H1 (cell line): ENCODE measurements around the gene ENO4. TPM values are rescaled to one million over a fixed set of nuclear protein-coding genes. Genes with fewer than 3 reads are reported as not detected.

Experiments used
- CTCF ChIA-PET: fragments of 300-600 bp; sonication (Branson Sonifier 250); formaldehyde crosslinking; loops from one replicate; lab custom pipeline; 2021; ENCODE audit not compliant: partially characterized antibody; lab: Charles Lee
- POLR2A ChIA-PET: fragments of 300-600 bp; sonication (Branson Sonifier 250); formaldehyde crosslinking; loops from one replicate; lab custom pipeline; 2021; ENCODE audit warnings: inconsistent platforms; ENCODE audit not compliant: partially characterized antibody; lab: Charles Lee
- DNase-seq, 2 experiments: peaks; one replicate each; pipeline versions ENCODE4 v3.0.0 to v3.0.0-alpha.2; 2010 to 2022; ENCODE audit warnings: low spot score in 2 of 2, low read depth in 1 of 2, mixed read lengths in 1 of 2
- FAIRE-seq: peaks from 2 replicates; lab custom pipeline; 2011; peaks lifted over from hg19 to GRCh38; lab: Jason Lieb, UNC
- H2AFZ ChIP-seq: 2 replicates; pipeline ENCODE4 v1.8.1; 2012; ENCODE audit warnings: low read length, inconsistent platforms
- H2AK5ac ChIP-seq: 2 replicates; pipeline ENCODE4 v1.6.1; 2013; ENCODE audit warnings: low read depth, low read length
- H2BK120ac ChIP-seq: replicated peaks from 2 replicates; pipeline ENCODE3; 2013; ENCODE audit warnings: low read depth, low read length, inconsistent platforms
- H2BK12ac ChIP-seq: 2 replicates; pipeline ENCODE4 v1.6.1; 2013; ENCODE audit warnings: low read depth, low read length
- H2BK15ac ChIP-seq: 2 replicates; pipeline ENCODE4 v1.6.1; 2013; ENCODE audit warnings: low read length
- H2BK20ac ChIP-seq: 2 replicates; pipeline ENCODE4 v1.6.1; 2013; ENCODE audit warnings: low read length
- H2BK5ac ChIP-seq: 2 replicates; pipeline ENCODE4 v1.6.1; 2013; ENCODE audit warnings: low read depth, low read length
- H3K14ac ChIP-seq: 2 replicates; pipeline ENCODE4 v1.6.1; 2013; ENCODE audit warnings: inconsistent platforms; ENCODE audit not compliant: insufficient read length
- H3K18ac ChIP-seq: 2 replicates; pipeline ENCODE4 v1.6.1; 2013; ENCODE audit warnings: low read length; ENCODE audit errors: extremely low read depth
- H3K23ac ChIP-seq: 2 replicates; pipeline ENCODE4 v1.6.1; 2013; ENCODE audit warnings: inconsistent platforms; ENCODE audit not compliant: insufficient read length
- H3K23me2 ChIP-seq: 2 replicates; pipeline ENCODE4 v1.6.1; 2013; ENCODE audit warnings: low read depth, low read length
- H3K27ac ChIP-seq: 2 replicates; pipeline ENCODE4 v1.6.1; 2011; ENCODE audit warnings: low read depth, low read length, inconsistent platforms
- H3K27me3 ChIP-seq, 4 experiments: replicated peaks in 1 of 4; 1 replicate in 1 of 4; 2 replicates in 3 of 4; pipeline versions ENCODE4 v1.6.1 to v1.8.1; 2011 to 2013; ENCODE audit warnings: low read length in 3 of 4, mild to moderate bottlenecking in 3 of 4, inconsistent platforms in 2 of 4, mixed read lengths in 2 of 4, moderate library complexity in 1 of 4; ENCODE audit not compliant: control insufficient read depth in 3 of 4, insufficient read depth in 3 of 4; ENCODE audit errors: extremely low read depth in 1 of 4
- H3K36me3 ChIP-seq, 4 experiments: 2 replicates each; pipeline versions ENCODE4 v1.6.1 to v1.8.1; 2011 to 2013; ENCODE audit warnings: mild to moderate bottlenecking in 4 of 4, low read length in 3 of 4, moderate library complexity in 2 of 4, control low read depth in 1 of 4, inconsistent platforms in 1 of 4; ENCODE audit not compliant: insufficient read depth in 4 of 4, control insufficient read depth in 2 of 4
- H3K4ac ChIP-seq: replicated peaks from 2 replicates; pipeline ENCODE3; 2013; ENCODE audit warnings: low read length, low read depth, mixed read lengths, inconsistent platforms; ENCODE audit not compliant: insufficient read length
- H3K4me1 ChIP-seq, 4 experiments: replicated peaks in 1 of 4; 1 replicate in 1 of 4; 2 replicates in 3 of 4; pipeline versions ENCODE4 v1.6.1 to v1.8.1; 2011 to 2013; ENCODE audit warnings: low read length in 3 of 4, inconsistent platforms in 2 of 4, mixed read lengths in 1 of 4; ENCODE audit not compliant: insufficient read depth in 4 of 4, control insufficient read depth in 3 of 4
- H3K4me2 ChIP-seq, 2 experiments: 2 replicates each; pipeline versions ENCODE4 v1.6.1 to v1.8.1; 2011 to 2013; ENCODE audit warnings: low read depth in 2 of 2, low read length in 2 of 2, control low read depth in 1 of 2, inconsistent platforms in 1 of 2, mild to moderate bottlenecking in 1 of 2; ENCODE audit not compliant: insufficient read depth in 1 of 2
- H3K4me3 ChIP-seq, 4 experiments: fragments of 200-600, 300-600 bp in 1 of 4; sonication (generic), shearing (Covaris generic), sonication (Bioruptor Twin) in 1 of 4; 2 replicates each; pipeline versions ENCODE4 v1.5.1 to v1.8.1; 2011 to 2016; ENCODE audit warnings: low read length in 4 of 4, low read depth in 3 of 4, control low read depth in 2 of 4, inconsistent platforms in 2 of 4, mild to moderate bottlenecking in 2 of 4, mixed read lengths in 1 of 4, moderate library complexity in 1 of 4; ENCODE audit not compliant: insufficient read depth in 2 of 4; ENCODE audit errors: extremely low read depth in 1 of 4
- H3K56ac ChIP-seq: replicated peaks from 2 replicates; pipeline ENCODE3; 2013; ENCODE audit warnings: low read depth, mild to moderate bottlenecking, mixed read lengths, low read length, inconsistent platforms; ENCODE audit not compliant: insufficient read length
- H3K79me1 ChIP-seq: 2 replicates; pipeline ENCODE4 v1.6.1; 2013; ENCODE audit warnings: low read depth, low read length, control low read depth
- H3K79me2 ChIP-seq, 2 experiments: 2 replicates each; pipeline versions ENCODE4 v1.6.1 to v1.8.1; 2012 to 2013; ENCODE audit warnings: low read length in 2 of 2, mild to moderate bottlenecking in 2 of 2, inconsistent platforms in 1 of 2; ENCODE audit not compliant: insufficient read depth in 2 of 2, control insufficient read depth in 1 of 2
- H3K9ac ChIP-seq, 4 experiments: replicated peaks in 1 of 4; 1 replicate in 1 of 4; 2 replicates in 3 of 4; pipeline versions ENCODE4 v1.6.1 to v1.8.1; 2011 to 2013; ENCODE audit warnings: low read depth in 3 of 4, low read length in 3 of 4, control low read depth in 2 of 4, mild to moderate bottlenecking in 2 of 4, moderate library complexity in 2 of 4, inconsistent platforms in 1 of 4; ENCODE audit errors: extremely low read depth in 1 of 4
- H3K9me3 ChIP-seq, 2 experiments: 2 replicates each; pipeline versions ENCODE4 v1.6.1 to v1.8.1; 2012 to 2013; ENCODE audit warnings: mild to moderate bottlenecking in 2 of 2, moderate library complexity in 2 of 2, control low read depth in 1 of 2, inconsistent platforms in 1 of 2, low read depth in 1 of 2, low read length in 1 of 2, mixed read lengths in 1 of 2; ENCODE audit not compliant: insufficient read depth in 2 of 2
- H4K20me1 ChIP-seq, 2 experiments: replicated peaks in 1 of 2; 2 replicates each; pipeline versions ENCODE3 to v1.8.1; 2011 to 2013; ENCODE audit warnings: inconsistent platforms in 2 of 2, low read length in 2 of 2, mild to moderate bottlenecking in 1 of 2; ENCODE audit not compliant: insufficient read depth in 2 of 2, control insufficient read depth in 1 of 2
- H4K5ac ChIP-seq: 2 replicates; pipeline ENCODE4 v1.6.1; 2013; ENCODE audit warnings: low read length, low read depth, mixed read lengths, inconsistent platforms; ENCODE audit not compliant: insufficient read length
- H4K8ac ChIP-seq: 2 replicates; pipeline ENCODE4 v1.8.0; 2013; ENCODE audit warnings: mild to moderate bottlenecking, moderate library complexity, low read length, inconsistent platforms; ENCODE audit not compliant: insufficient read depth; ENCODE audit errors: extremely low read depth
- H4K91ac ChIP-seq: replicated peaks from 2 replicates; pipeline ENCODE3; 2013; ENCODE audit warnings: low read length, mixed read lengths, inconsistent platforms; ENCODE audit not compliant: insufficient read length
- CBX5 ChIP-seq: fragments of 300-800, 300-1000 bp; sonication (generic); IDR thresholded peaks from 2 replicates; pipeline ENCODE4 v1.7.1; 2016; ENCODE audit warnings: antibody characterized with exemption, low read length, low read depth
- CBX8 ChIP-seq: fragments of 300-800, 300-1000 bp; sonication (generic); IDR thresholded peaks from 2 replicates; pipeline ENCODE4 v1.7.1; 2016; ENCODE audit warnings: low read depth, low read length, borderline replicate concordance
- CHD1 ChIP-seq: IDR thresholded peaks from 2 replicates; pipeline ENCODE4 v1.6.1; 2012; ENCODE audit warnings: low read depth, low read length, improper control_type of control experiment
- JUN ChIP-seq: IDR thresholded peaks from 2 replicates; pipeline ENCODE4 v1.6.1; 2011; ENCODE audit warnings: low read depth, mild to moderate bottlenecking, improper control_type of control experiment, low read length
- POLR2A ChIP-seq, 2 experiments: IDR thresholded peaks; 1 replicate in 1 of 2; 2 replicates in 1 of 2; pipeline ENCODE4 v1.6.1; 2011; ENCODE audit warnings: low read depth in 2 of 2, low read length in 2 of 2, mild to moderate bottlenecking in 2 of 2; ENCODE audit errors: control extremely low read depth in 1 of 2
- POU5F1 ChIP-seq: IDR thresholded peaks from 2 replicates; pipeline ENCODE4 v1.6.1; 2011; ENCODE audit warnings: low read depth, mild to moderate bottlenecking, low read length, moderate library complexity
- RNF2 ChIP-seq: fragments of 200-900, 300-1000 bp; sonication (generic); IDR thresholded peaks from 2 replicates; pipeline ENCODE4 v1.7.1; 2016; ENCODE audit warnings: borderline replicate concordance, low read depth, mild to moderate bottlenecking, antibody characterized with exemption, low read length; ENCODE audit not compliant: poor library complexity, severe bottlenecking; ENCODE audit errors: missing control alignments
- TEAD4 ChIP-seq: IDR thresholded peaks from 2 replicates; pipeline ENCODE4 v1.6.1; 2012; ENCODE audit warnings: low read depth, low read length, inconsistent platforms, mixed read lengths
- WGBS, 2 experiments: shearing (Covaris generic) in 1 of 2; methylation state at CpG; one replicate each; pipeline versions ENCODE4 v1.1.6 to v1.1.7; 2013 to 2015; ENCODE audit warnings: low lambda C conversion rate in 2 of 2, mixed read lengths in 2 of 2, inconsistent platforms in 1 of 2, low coverage in 1 of 2, missing lambda C conversion rate in 1 of 2; ENCODE audit not compliant: insufficient replicate concordance in 2 of 2, insufficient coverage in 1 of 2, insufficient read length in 1 of 2; ENCODE audit errors: extremely low coverage in 1 of 2, missing lambda C conversion rate in 1 of 2; 5-methylcytosine and 5-hydroxymethylcytosine counted together
- polyA plus RNA-seq, 7 experiments: library from polyadenylated mRNA; depleted of rRNA in 3 of 7; stranded (reverse) in 5 of 7; unstranded in 2 of 7; fragments of >200 nt in 5 of 7; fragments of 200-250 nt in 2 of 7; gene quantifications; 1 replicate in 5 of 7; 2 replicates in 1 of 7; 4 replicates in 1 of 7; pipeline versions ENCODE4 v1.2.1 to v1.2.3, GENCODE V29; 2011 to 2013; ENCODE audit warnings: missing spikeins in 2 of 7, mixed read lengths in 2 of 7
- total RNA-seq: library from RNA; stranded (reverse); fragmentation: NEBNext Ultra II Directional; extraction: Animal tissue kit (Norgen Biotek cat#: 25700); gene quantifications from 2 replicates; pipeline ENCODE4 v1.2.1, GENCODE V29; 2021

Gene ENO4
- total and polyA plus RNA-seq, 2 of the 8 experiments (the other 6 are each of a cell fraction or from before 2014, with no cell fraction given) = 0.77 TPM; not detected in 1

GRCh38 chr10:116878123-116878522, 28.8 kb downstream of the ENO4 start:
- H2BK20ac ChIP-seq = no peak overlapping the region
- no peak overlapping the region for H3K14ac ChIP-seq
- FAIRE-seq (no peak), DNase-seq (no peak)
- H3K79me1 ChIP-seq = no peaks in the 10 kb centered on the region
- H2AK5ac ChIP-seq = no peak overlapping the region
- H3K56ac ChIP-seq = no peak overlapping the region
- H3K4me3 ChIP-seq = no peak overlapping the region
- no peak overlapping the region for H3K4ac ChIP-seq
- H3K36me3 ChIP-seq = no peaks in the 10 kb centered on the region
- WGBS, 2 experiments = 83% methylated on average over 2 of the region's 2 CpGs; no CpG with 5 or more reads in 1 of the 2 experiments
- H3K18ac ChIP-seq = no peak overlapping the region
- H2AFZ ChIP-seq = no peak overlapping the region
- H3K9ac ChIP-seq = no peak overlapping the region
- H4K5ac ChIP-seq = no peak overlapping the region
- no peak overlapping the region for H2BK12ac ChIP-seq
- no peak overlapping the region for H2BK5ac ChIP-seq
- no peak overlapping the region for H2BK15ac ChIP-seq
- no peaks in the 10 kb centered on the region; a peak in 1 of 4 replicates for H3K9me3 ChIP-seq
- H4K20me1 ChIP-seq = no peaks in the 10 kb centered on the region
- no peak overlapping the region for H3K27ac ChIP-seq
- no peak overlapping the region for H2BK120ac ChIP-seq
- no peak overlapping the region for H3K23ac ChIP-seq
- TF ChIP-seq JUN (no peak), CBX8 (no peak), TEAD4 (no peak), CBX5 (no peak), CHD1 (no peak), POU5F1 (no peak), POLR2A (IDR thresholded peaks at IDR 0.05; ENCODE audit: control extremely low read depth in 1 of 2, low read depth in 2 of 2, low read length in 2 of 2) (no peak), RNF2 (no peak)
- POLR2A ChIA-PET = interaction anchor here (1.9 kb wide), 1 partner anchor 9 kb away, joined by 6 read pairs; no protein-coding TSS in a partner anchor
- no peak overlapping the region for H3K4me2 ChIP-seq
- H3K27me3 ChIP-seq = no peaks in the 10 kb centered on the region
- H3K79me2 ChIP-seq = no peaks in the 10 kb centered on the region
- no peak overlapping the region for H4K8ac ChIP-seq
- H3K23me2 ChIP-seq = no peaks in the 10 kb centered on the region
- H4K91ac ChIP-seq = no peak overlapping the region
- H3K4me1 ChIP-seq = peaks cover 0 to 14% (median 7%) of the 10 kb centered on the region in 4 experiments; a peak in 5 of 7 replicates
- CTCF ChIA-PET = interaction anchor here (1.1 to 1.5 kb wide), 2 partner anchors 13 to 80 kb away, joined by 4 read pairs; no protein-coding TSS in a partner anchor
